HUES64 (cell line): ENCODE results near the gene GPC2.
"Not testable (repeated sequence)": the region's sequence is repeated elsewhere in the genome, so short reads cannot be mapped to it uniquely, and the experiment has no call there.

ENCODE experiments used
- H3K27ac ChIP-seq: 2 replicates; pipeline ENCODE4 v1.7.0; 2013; ENCODE audit warnings: low read depth, low read length, inconsistent platforms
- H3K27me3 ChIP-seq: 2 replicates; pipeline ENCODE4 v1.6.1; 2013; ENCODE audit warnings: mild to moderate bottlenecking, low read length; ENCODE audit not compliant: insufficient read depth
- H3K36me3 ChIP-seq: 2 replicates; pipeline ENCODE4 v1.6.1; 2013; ENCODE audit warnings: mild to moderate bottlenecking, low read length; ENCODE audit not compliant: insufficient read depth
- H3K4me1 ChIP-seq: 2 replicates; pipeline ENCODE4 v1.6.1; 2013; ENCODE audit warnings: mild to moderate bottlenecking, low read length, moderate library complexity; ENCODE audit not compliant: insufficient read depth
- H3K4me3 ChIP-seq: 2 replicates; pipeline ENCODE4 v1.5.1; 2013; ENCODE audit warnings: mild to moderate bottlenecking, low read length, moderate library complexity
- H3K9ac ChIP-seq: 2 replicates; pipeline ENCODE4 v1.6.1; 2013; ENCODE audit warnings: mild to moderate bottlenecking, low read depth, low read length
- H3K9me3 ChIP-seq: 2 replicates; pipeline ENCODE4 v1.6.1; 2013; ENCODE audit warnings: low read depth, low read length; ENCODE audit not compliant: insufficient read depth
- WGBS: fragments of 150-250, 120-280 bp; methylation state at CpG from one replicate; pipeline ENCODE4 v1.1.7; 2013; ENCODE audit warnings: missing lambda C conversion rate; 5-methylcytosine and 5-hydroxymethylcytosine counted together

GPC2 gene

GRCh38 chr7:100217934-100218333, 40.8 kb upstream of the GPC2 start:
- not testable (repeated sequence) for H3K4me1 ChIP-seq, H3K36me3 ChIP-seq, H3K27me3 ChIP-seq, H3K4me3 ChIP-seq, H3K9ac ChIP-seq, H3K9me3 ChIP-seq, H3K27ac ChIP-seq
- WGBS, result no CpG with 5 or more reads among the region's 5 CpGs

DNA sequence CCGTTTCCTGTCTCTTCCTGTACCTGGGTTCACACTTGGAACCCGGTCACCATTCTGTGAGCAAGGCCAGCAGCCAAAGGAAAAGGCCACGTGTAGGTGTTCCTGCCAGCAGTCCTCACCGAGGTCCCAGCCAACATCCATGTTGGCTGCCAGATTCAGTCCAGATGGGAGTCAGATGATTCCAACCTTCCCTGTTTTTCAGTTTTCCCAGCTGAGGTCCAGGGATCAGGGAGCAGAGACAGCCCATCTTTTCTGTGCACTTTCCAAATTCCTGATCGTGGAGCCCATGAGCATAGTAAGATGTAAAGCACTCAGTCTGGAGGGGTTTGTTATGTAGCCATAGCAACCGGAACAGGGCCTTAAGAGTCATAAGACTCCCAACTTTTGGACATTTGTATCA, 38.7 kb upstream of the GPC2 start:
- Histone ChIP-seq H3K4me3 (no peak overlapping the region), H3K9me3 (no peaks in the 10 kb centered on the region), H3K27me3 (no peaks in the 10 kb centered on the region; the same call in 1 of the 2 replicates), H3K4me1 (no peaks in the 10 kb centered on the region), H3K9ac (no peak overlapping the region), H3K36me3 (no peaks in the 10 kb centered on the region), H3K27ac (no peak overlapping the region)
- WGBS, result 89% methylated on average over 5 of the region's 6 CpGs

GRCh38 chr7:100214356-100214755, 37.2 kb upstream of the GPC2 start:
- H3K9ac ChIP-seq, H3K36me3 ChIP-seq, H3K4me3 ChIP-seq, H3K27me3 ChIP-seq, H3K9me3 ChIP-seq, H3K4me1 ChIP-seq, H3K27ac ChIP-seq: not testable (repeated sequence)
- 79% methylated on average over 5 of the region's 5 CpGs for WGBS

- 75% methylated on average over 5 of the region's 6 CpGs for WGBS
- no peaks in the 10 kb centered on the region for H3K36me3 ChIP-seq
- H3K9ac ChIP-seq, result no peak overlapping the region
- H3K9me3 ChIP-seq, result no peaks in the 10 kb centered on the region
- H3K4me1 ChIP-seq, result no peaks in the 10 kb centered on the region
- H3K27me3 ChIP-seq, result no peaks in the 10 kb centered on the region; the same call in 1 of the 2 replicates
- no peak overlapping the region for H3K27ac ChIP-seq
- no peak overlapping the region for H3K4me3 ChIP-seq
These were observed 36.5 kb upstream of the GPC2 start for GRCh38 chr7:100213672-100214071.

DNA sequence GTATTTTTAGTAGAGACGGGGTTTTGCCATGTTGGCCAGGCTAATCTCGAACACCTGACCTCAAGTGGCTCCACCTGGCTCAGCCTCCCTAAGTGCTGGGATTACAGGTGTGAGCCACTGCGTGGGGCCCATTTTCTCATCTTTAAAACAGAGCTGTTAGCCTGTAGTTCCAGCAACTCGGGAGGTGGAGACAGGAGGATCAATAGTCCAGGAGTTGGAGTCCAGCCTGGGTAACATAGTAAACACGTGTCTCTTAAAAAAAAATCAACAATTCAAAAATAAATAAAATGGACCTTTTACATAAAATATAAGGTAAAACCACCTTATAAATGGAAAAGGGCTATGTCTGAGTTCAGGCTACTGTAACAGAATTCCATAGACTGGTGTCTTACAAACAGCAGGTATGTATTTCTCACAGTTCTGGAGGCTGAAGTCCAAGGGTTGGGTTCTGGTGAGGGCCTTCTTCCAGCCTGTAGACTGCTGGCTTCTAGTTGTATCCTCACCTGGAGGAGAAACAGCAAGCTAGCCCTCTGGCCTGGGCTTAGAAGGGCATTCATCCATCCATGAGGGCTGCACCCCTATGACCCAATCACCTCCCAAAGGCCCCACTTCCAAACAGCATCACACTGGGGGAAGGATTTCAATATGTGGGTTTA, 35.6 kb upstream of the GPC2 start:
- WGBS, result 80% methylated on average over 4 of the region's 5 CpGs
- no peaks in the 10 kb centered on the region for H3K4me1 ChIP-seq
- H3K4me3 ChIP-seq, result no peak overlapping the region
- no peaks in the 10 kb centered on the region; the same call in 1 of the 2 replicates for H3K27me3 ChIP-seq
- H3K27ac ChIP-seq, result no peak overlapping the region
- H3K36me3 ChIP-seq, result no peaks in the 10 kb centered on the region
- H3K9me3 ChIP-seq, result no peaks in the 10 kb centered on the region
- H3K9ac ChIP-seq, result no peak overlapping the region

GRCh38 chr7:100211342-100211780, 34.2 kb upstream of the GPC2 start:
- 90% methylated on average over 7 of the region's 7 CpGs for WGBS
- no peak overlapping the region for H3K9ac ChIP-seq
- H3K9me3 ChIP-seq, result no peaks in the 10 kb centered on the region
- no peak overlapping the region for H3K4me3 ChIP-seq
- no peaks in the 10 kb centered on the region for H3K36me3 ChIP-seq
- no peak overlapping the region for H3K27ac ChIP-seq
- H3K4me1 ChIP-seq, result no peaks in the 10 kb centered on the region
- no peaks in the 10 kb centered on the region; the same call in 1 of the 2 replicates for H3K27me3 ChIP-seq

- Histone ChIP-seq H3K36me3 (no peaks in the 10 kb centered on the region), H3K27ac (no peak overlapping the region), H3K4me3 (no peak overlapping the region), H3K27me3 (no peaks in the 10 kb centered on the region; the same call in 1 of the 2 replicates), H3K9me3 (no peaks in the 10 kb centered on the region), H3K4me1 (no peaks in the 10 kb centered on the region), H3K9ac (no peak overlapping the region)
- WGBS, result 91% methylated on average over 5 of the region's 5 CpGs
These were observed 33.6 kb upstream of the GPC2 start for GRCh38 chr7:100210805-100211204.

- Histone ChIP-seq H3K27ac (no peak overlapping the region), H3K27me3 (no peaks in the 10 kb centered on the region; the same call in 1 of the 2 replicates), H3K9ac (no peak overlapping the region), H3K9me3 (no peaks in the 10 kb centered on the region), H3K36me3 (no peaks in the 10 kb centered on the region), H3K4me1 (no peaks in the 10 kb centered on the region), H3K4me3 (no peak overlapping the region)
- WGBS, result 86% methylated on average over 6 of the region's 6 CpGs
These were observed 32.3 kb upstream of the GPC2 start for GRCh38 chr7:100209493-100209892.

GRCh38 chr7:100208911-100209408, 31.8 kb upstream of the GPC2 start:
- 78% methylated on average over 6 of the region's 6 CpGs for WGBS
- H3K36me3 ChIP-seq, result no peaks in the 10 kb centered on the region
- H3K4me3 ChIP-seq, result no peak overlapping the region
- no peak overlapping the region for H3K9ac ChIP-seq
- H3K27ac ChIP-seq, result no peak overlapping the region
- no peaks in the 10 kb centered on the region for H3K9me3 ChIP-seq
- H3K27me3 ChIP-seq, result no peaks in the 10 kb centered on the region; the same call in 1 of the 2 replicates
- H3K4me1 ChIP-seq, result no peaks in the 10 kb centered on the region

- WGBS, result 92% methylated on average over 9 of the region's 9 CpGs
- H3K4me1 ChIP-seq, result 0 out of 2 replicates have a peak, but pooled peaks cover 4% of the 10 kb centered on the region
- no peaks in the 10 kb centered on the region for H3K9me3 ChIP-seq
- H3K27ac ChIP-seq, result no peak overlapping the region
- H3K9ac ChIP-seq, result no peak overlapping the region
- H3K36me3 ChIP-seq, result no peaks in the 10 kb centered on the region
- H3K4me3 ChIP-seq, result no peak overlapping the region
- H3K27me3 ChIP-seq, result peaks cover 5% of the 10 kb centered on the region; the same call in 1 of the 2 replicates
These were observed 27.3 kb upstream of the GPC2 start for GRCh38 chr7:100204454-100204853.

DNA sequence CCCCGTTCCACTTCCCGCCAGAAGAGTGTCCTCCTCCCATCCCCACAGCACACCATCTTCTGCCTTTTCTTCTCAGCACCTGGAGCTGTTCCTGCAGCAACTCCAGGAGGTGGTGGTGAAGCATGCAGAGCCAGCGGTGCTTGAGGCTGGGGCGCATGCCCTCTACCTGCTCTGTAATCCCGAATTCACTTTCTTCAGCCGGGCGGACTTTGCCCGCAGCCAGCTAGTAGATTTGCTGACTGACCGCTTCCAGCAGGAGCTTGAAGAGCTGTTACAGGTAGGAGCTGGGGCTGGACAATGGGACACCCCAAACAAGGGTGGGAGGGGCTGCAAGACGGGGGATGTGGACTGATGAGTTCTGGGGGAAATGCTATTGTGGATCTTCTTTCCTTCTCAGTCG, 23.5 kb upstream of the GPC2 start:
- no peak overlapping the region for H3K9ac ChIP-seq
- WGBS, result 88% methylated on average over 10 of the region's 11 CpGs
- 0 out of 2 replicates have a peak, but pooled peaks cover 4% of the 10 kb centered on the region for H3K4me1 ChIP-seq
- H3K36me3 ChIP-seq, result no peaks in the 10 kb centered on the region
- H3K27me3 ChIP-seq, result peaks cover 5% of the 10 kb centered on the region; the same call in 1 of the 2 replicates
- no peak overlapping the region for H3K27ac ChIP-seq
- H3K4me3 ChIP-seq, result no peak overlapping the region
- no peaks in the 10 kb centered on the region for H3K9me3 ChIP-seq
